Measurements from ENCODE around the gene WDR93. TPM values are rescaled to one million over a fixed set of nuclear protein-coding genes. Genes with fewer than 3 reads are reported as not detected.
A peak's percentile ranks its signal among the peaks of the same experiment; 100 is the strongest.

The WDR93 gene
- total RNA-seq: not detected in 2 replicates

- peak; percentile 9 for DNase-seq (ENCODE audit: low read depth)
- no peak for TF ChIP-seq CTCF (conservative IDR thresholded peaks at IDR 0.05; ENCODE audit: low read depth, low read length)
Observed at GRCh38 chr15:89690276-89691218, at the start of gene WDR93, which contains the start of gene PEX11A. Gene WDR93, plus strand, starts transcription at chr15:89690811. Its CDS starts 10,936 bp downstream, at chr15:89701747. Gene PEX11A, minus strand, starts transcription at chr15:89690754. Its CDS starts 122 bp downstream, at chr15:89690632.

GRCh38 chr15:89641053-89641452 lies 49.6 kb upstream of the WDR93 start:
- DNase-seq (ENCODE audit: low read depth): no peak
- H3K4me3 ChIP-seq (ENCODE audit: low read depth, low read length): no peak overlapping the region
- TF ChIP-seq CTCF (conservative IDR thresholded peaks at IDR 0.05; ENCODE audit: low read depth, low read length): no peak

More at GRCh38 chr15:89690276-89691218, at the start of gene WDR93, which contains the start of gene PEX11A:
- H3K4me3 ChIP-seq (ENCODE audit: low read depth, low read length): peak within 1 kb of the TSS; percentile 77

- no peak overlapping the region for H3K4me3 ChIP-seq (ENCODE audit: low read depth, low read length)
- no peak for TF ChIP-seq CTCF (conservative IDR thresholded peaks at IDR 0.05; ENCODE audit: low read depth, low read length)
- DNase-seq (ENCODE audit: low read depth): no peak
Observed at GRCh38 chr15:89642106-89642505, 48.5 kb upstream of the WDR93 start.

GRCh38 chr15:89645680-89646079 lies 44.9 kb upstream of the WDR93 start:
- no peak for DNase-seq (ENCODE audit: low read depth)
- no peak for TF ChIP-seq CTCF (conservative IDR thresholded peaks at IDR 0.05; ENCODE audit: low read depth, low read length)
- H3K4me3 ChIP-seq (ENCODE audit: low read depth, low read length): no peak overlapping the region

GRCh38 chr15:89646416-89647141 lies 44.0 kb upstream of the WDR93 start:
- DNase-seq (ENCODE audit: low read depth): no peak
- no peak overlapping the region for H3K4me3 ChIP-seq (ENCODE audit: low read depth, low read length)
- no peak for TF ChIP-seq CTCF (conservative IDR thresholded peaks at IDR 0.05; ENCODE audit: low read depth, low read length)

GRCh38 chr15:89647191-89647851 lies 43.3 kb upstream of the WDR93 start:
- H3K4me3 ChIP-seq (ENCODE audit: low read depth, low read length): no peak overlapping the region
- TF ChIP-seq CTCF (conservative IDR thresholded peaks at IDR 0.05; ENCODE audit: low read depth, low read length): peak; percentile 88
- no peak for DNase-seq (ENCODE audit: low read depth)

Data from epithelial cell of proximal tubule (primary cell).